K562 (cell line): ENCODE results near the gene ELMO3. TPM values are rescaled to one million over a fixed set of nuclear protein-coding genes. Genes with fewer than 3 reads are reported as not detected.

Experiments
- ATAC-seq: fragments of 200-7000 bp; cut with Tn5 transposase; 3 replicates; pipeline ENCODE4 v1.9.1; 2020; ENCODE audit warnings: moderate library complexity
- BruUV-seq: library from RNA; stranded (reverse); fragments of 400-500 nt; replicated peaks from 2 replicates; lab custom pipeline; 2021; lab: Mats Ljungman, UMichigan
- CTCF ChIA-PET: fragments of 300-600 bp; formaldehyde crosslinking; extraction: SDS; loops from one replicate; lab custom pipeline; 2021; ENCODE audit warnings: low intra/inter-chr PET ratio; lab: Yijun Ruan, JAX
- POLR2A ChIA-PET: fragments of 300-600, 350-650 bp; sonication (Branson Sonifier 250); formaldehyde crosslinking; extraction: SDS; loops from one replicate; lab custom pipeline; 2021; ENCODE audit warnings: antibody characterized with exemption, inconsistent platforms; lab: Yijun Ruan, JAX
- DNase-seq, 4 experiments: peaks; one replicate each; pipeline versions ENCODE4 v3.0.0 to v3.0.0-alpha.2; 2011 to 2018; ENCODE audit warnings: low spot score in 3 of 4, mixed read lengths in 3 of 4; ENCODE audit errors: extremely low read depth in 1 of 4
- FAIRE-seq: peaks from 2 replicates; lab custom pipeline; 2011; peaks lifted over from hg19 to GRCh38; lab: Jason Lieb, UNC
- H2AFZ ChIP-seq: 2 replicates; pipeline ENCODE4 v1.6.0; 2011; ENCODE audit warnings: low read depth, low read length, control low read depth, inconsistent platforms
- H3K27ac ChIP-seq: fragments of 200-600 bp; 3 replicates; pipeline ENCODE4 v1.8.0; 2011; ENCODE audit warnings: low read depth, mild to moderate bottlenecking, control low read depth, inconsistent platforms, low read length, moderate library complexity, mixed read lengths; ENCODE audit errors: extremely low read depth
- H3K27me3 ChIP-seq, 2 experiments: fragments of 300-600 bp in 1 of 2; 2 replicates in 1 of 2; 3 replicates in 1 of 2; pipeline versions ENCODE4 v1.6.0 to v1.8.0; 2011; ENCODE audit warnings: inconsistent platforms in 2 of 2, low read length in 2 of 2, mild to moderate bottlenecking in 1 of 2, mixed read lengths in 1 of 2, moderate library complexity in 1 of 2; ENCODE audit not compliant: control insufficient read depth in 2 of 2, insufficient read depth in 2 of 2
- H3K36me3 ChIP-seq: fragments of 300-600 bp; 3 replicates; pipeline ENCODE4 v1.8.0; 2011; ENCODE audit warnings: mild to moderate bottlenecking, low read length, inconsistent platforms; ENCODE audit not compliant: control insufficient read depth, insufficient read depth
- H3K4me1 ChIP-seq, 2 experiments: fragments of 200-600 bp in 1 of 2; replicated peaks in 1 of 2; 2 replicates in 1 of 2; 3 replicates in 1 of 2; pipeline versions ENCODE4 v1.5.1 to v1.8.0; 2011; ENCODE audit warnings: inconsistent platforms in 2 of 2, low read length in 2 of 2, mild to moderate bottlenecking in 1 of 2, mixed read lengths in 1 of 2, moderate library complexity in 1 of 2; ENCODE audit not compliant: control insufficient read depth in 2 of 2, insufficient read depth in 2 of 2
- H3K4me2 ChIP-seq: 2 replicates; pipeline ENCODE4 v1.6.1; 2011; ENCODE audit warnings: low read length, control low read depth, inconsistent platforms, mixed read lengths; ENCODE audit not compliant: insufficient read depth
- H3K4me3 ChIP-seq: fragments of 200-600 bp; sonication (generic), shearing (Covaris generic); 2 replicates; pipeline ENCODE4 v1.5.1; 2016; ENCODE audit warnings: control low read depth, inconsistent platforms
- H3K79me2 ChIP-seq: fragments of 200-600 bp; 3 replicates; pipeline ENCODE4 v1.8.0; 2011; ENCODE audit warnings: low read length, inconsistent platforms; ENCODE audit not compliant: control insufficient read depth, insufficient read depth
- H3K9ac ChIP-seq, 2 experiments: 2 replicates each; pipeline versions ENCODE4 v1.6.0 to v1.6.1; 2011; ENCODE audit warnings: low read depth in 2 of 2, low read length in 2 of 2, control low read depth in 1 of 2, inconsistent platforms in 1 of 2, mild to moderate bottlenecking in 1 of 2, mixed read lengths in 1 of 2; ENCODE audit not compliant: insufficient read depth in 1 of 2
- H3K9me1 ChIP-seq: one replicate; pipeline ENCODE4 v1.6.0; 2011; ENCODE audit warnings: inconsistent platforms, mild to moderate bottlenecking, low read length, moderate library complexity; ENCODE audit not compliant: control insufficient read depth, insufficient read depth
- H3K9me3 ChIP-seq: replicated peaks from 2 replicates; pipeline ENCODE4 v1.5.1; 2011; ENCODE audit warnings: low read depth, low read length, inconsistent platforms; ENCODE audit not compliant: control insufficient read depth, insufficient read depth
- H4K20me1 ChIP-seq: replicated peaks from 2 replicates; pipeline ENCODE4 v1.6.1; 2011; ENCODE audit warnings: low read length, inconsistent platforms, mixed read lengths; ENCODE audit not compliant: control insufficient read depth, insufficient read depth
- FOSL1 ChIP-seq: fragments of 200-800 bp; sonication (Bioruptor generic); conservative IDR thresholded peaks from 2 replicates; pipeline ENCODE4 v1.6.1; 2016; ENCODE audit warnings: missing genetic modification characterization, missing compliant biosample characterization
- KDM5B ChIP-seq: fragments of 200-600 bp; sonication (generic); IDR thresholded peaks from 2 replicates; pipeline ENCODE4 v1.6.1; 2012; ENCODE audit warnings: low read depth, mild to moderate bottlenecking, moderate library complexity, low read length, control low read depth, inconsistent platforms; ENCODE audit not compliant: insufficient replicate concordance
- PRPF4 ChIP-seq: fragments of 200-400 bp; formaldehyde crosslinking; IDR thresholded peaks from one replicate; pipeline ENCODE4 v1.6.1; 2017; ENCODE audit warnings: low read length, low read depth, mild to moderate bottlenecking; ENCODE audit not compliant: insufficient read depth, poor library complexity, severe bottlenecking
- PTBP1 ChIP-seq: fragments of 200-400 bp; formaldehyde crosslinking; IDR thresholded peaks from 2 replicates; pipeline ENCODE4 v1.6.1; 2017; ENCODE audit warnings: low read depth, low read length
- ZEB2 ChIP-seq: fragments of 450-650 bp; IDR thresholded peaks from 2 replicates; pipeline ENCODE4 v1.6.1; 2016
- ZFP91 ChIP-seq: sonication (generic); formaldehyde crosslinking; IDR thresholded peaks from 2 replicates; pipeline ENCODE4 v1.8.0; 2022; ENCODE audit warnings: mild to moderate bottlenecking, missing genetic modification reagents
- ZNF133 ChIP-seq: fragments of 250-450 bp; sonication (Bioruptor Pico); IDR thresholded peaks from 2 replicates; pipeline ENCODE4 v1.4.0; 2020; ENCODE audit warnings: mild to moderate bottlenecking
- ZNF212 ChIP-seq: fragments of 450-650 bp; formaldehyde crosslinking; IDR thresholded peaks from 2 replicates; pipeline ENCODE4 v1.4.0; 2020; ENCODE audit warnings: mild to moderate bottlenecking
- ZNF436 ChIP-seq: fragments of 250-450, 450-650 bp; sonication (Bioruptor Pico); formaldehyde crosslinking; IDR thresholded peaks from 2 replicates; pipeline ENCODE4 v1.7.0; 2020; ENCODE audit warnings: mild to moderate bottlenecking
- WGBS: fragments of 100-300 bp; shearing (Covaris generic); methylation state at CpG from one replicate; pipeline ENCODE4 v1.1.6; 2016; ENCODE audit warnings: low coverage, mixed read lengths; ENCODE audit not compliant: insufficient coverage; ENCODE audit errors: missing lambda C conversion rate; 5-methylcytosine and 5-hydroxymethylcytosine counted together
- in situ Hi-C: fragments of 300-500 bp; cut with MboI; formaldehyde crosslinking; loops from 4 replicates; pipeline ENCODE4 v1.15.0; 2018; ENCODE audit warnings: inconsistent platforms, mixed read lengths
- intact Hi-C: fragments of 100-400 bp; cut with micrococcal nuclease; formaldehyde crosslinking; loops from 2 replicates; pipeline ENCODE4 v1.14.2; 2022
- polyA plus RNA-seq, 8 experiments: library from polyadenylated mRNA; depleted of rRNA in 4 of 8; stranded (reverse) in 5 of 8; unstranded in 3 of 8; fragments of >200 nt; fragmentation: Nextera tagmentation in 2 of 8; fragmentation: Illumina TruSeq in 1 of 8; extraction: Ambion mirVana in 2 of 8; extraction: Trizol in 1 of 8; gene quantifications; 2 replicates each; pipeline versions ENCODE4 v1.2.1 to v1.2.3, GENCODE V29; 2011 to 2014; ENCODE audit warnings: inconsistent platforms in 1 of 8, missing spikeins in 1 of 8
- total RNA-seq, 7 experiments: library from RNA; depleted of rRNA in 6 of 7; stranded (reverse); fragments of >200 nt in 6 of 7; fragmentation: Illumina TruSeq in 2 of 7; extraction: Trizol in 2 of 7; gene quantifications; 2 replicates each; pipeline versions ENCODE4 v1.2.1 to v1.2.3, GENCODE V29; 2011 to 2021; ENCODE audit warnings: low replicate concordance in 1 of 7
- TF ChIP-seq, protein P1 (sequence below), 3 experiments: IDR thresholded peaks in 2 of 3; conservative IDR thresholded peaks in 1 of 3; 2 replicates each; pipeline ENCODE4 v1.5.1; 2011 to 2012; ENCODE audit warnings: low read length in 3 of 3, mild to moderate bottlenecking in 3 of 3, control low read depth in 2 of 3, improper control_type of control experiment in 1 of 3, inconsistent platforms in 1 of 3, low read depth in 1 of 3, mixed read lengths in 1 of 3, moderate library complexity in 1 of 3; ENCODE audit not compliant: insufficient read depth in 2 of 3
- TF ChIP-seq, protein P2 (sequence below): sonication (generic); formaldehyde crosslinking; IDR thresholded peaks from 2 replicates; pipeline ENCODE4 v1.5.0; 2020; ENCODE audit warnings: missing genetic modification reagents

The ELMO3 gene
- total and polyA plus RNA-seq, 9 of the 15 experiments (the other 6 are each of a cell fraction or from before 2014, with no cell fraction given) = 0.04 to 5.1 (median 1.5) TPM

- H3K36me3 ChIP-seq = peaks cover 20% of the 10 kb centered on the region; the same call in 2 of the 3 replicates
- H3K4me3 ChIP-seq = peak overlapping the region; percentile 88
- peak overlapping the region; percentile 68 for H3K27ac ChIP-seq
- peak; percentile 47 for ATAC-seq
- H3K4me2 ChIP-seq = peak overlapping the region; percentile 91
- H3K9ac ChIP-seq = peak overlapping the region; percentile 79 to 96
- in situ Hi-C loops = no loop called here
- H3K27me3 ChIP-seq = no peaks in the 10 kb centered on the region
- peak in 2 of 4 experiments; percentile 67 to 68 for DNase-seq
- intact Hi-C loops = loop anchor here (1.0 to 10.0 kb wide), 5 partner anchors 54 to 294 kb away; partner anchors contain the start of genes CBFB, E2F4 and MATCAP1
- 0% methylated on average over 21 of the region's 26 CpGs for whole genome bisulfite sequencing
- H3K79me2 ChIP-seq = peaks cover 53% of the 10 kb centered on the region
- CTCF ChIA-PET = interaction anchor here (0.6 to 1.2 kb wide), 2 partner anchors 62 to 90 kb away, joined by 3 to 4 read pairs; no protein-coding TSS in a partner anchor
- H4K20me1 ChIP-seq = no peaks in the 10 kb centered on the region
- no peaks in the 10 kb centered on the region for H3K9me3 ChIP-seq
- POLR2A ChIA-PET = interaction anchor here (0.6 to 1.1 kb wide), 3 partner anchors 14 to 375 kb away, joined by 3 to 4 read pairs (median 3); no protein-coding TSS in a partner anchor
- FAIRE-seq = peak; percentile 75
- TSS peak; percentile 46 for BruUV-seq
- peak overlapping the region; percentile 82 for H2AFZ ChIP-seq
- peaks cover 54 to 73% of the 10 kb centered on the region in 2 experiments for H3K4me1 ChIP-seq
- H3K9me1 ChIP-seq = no peaks in the 10 kb centered on the region
- 0 out of 2 replicates have a peak, but pooled peaks have one; percentile 25 for TF ChIP-seq ZNF212 (CRISPR knock-in tag)
- TF ChIP-seq PRPF4 = no peak
- TF ChIP-seq ZNF436 = 0 out of 2 replicates have a peak, but pooled peaks have one; percentile 19
- TF ChIP-seq ZFP91 (CRISPR knock-in tag) = no peak
- TF ChIP-seq, protein P1, sequence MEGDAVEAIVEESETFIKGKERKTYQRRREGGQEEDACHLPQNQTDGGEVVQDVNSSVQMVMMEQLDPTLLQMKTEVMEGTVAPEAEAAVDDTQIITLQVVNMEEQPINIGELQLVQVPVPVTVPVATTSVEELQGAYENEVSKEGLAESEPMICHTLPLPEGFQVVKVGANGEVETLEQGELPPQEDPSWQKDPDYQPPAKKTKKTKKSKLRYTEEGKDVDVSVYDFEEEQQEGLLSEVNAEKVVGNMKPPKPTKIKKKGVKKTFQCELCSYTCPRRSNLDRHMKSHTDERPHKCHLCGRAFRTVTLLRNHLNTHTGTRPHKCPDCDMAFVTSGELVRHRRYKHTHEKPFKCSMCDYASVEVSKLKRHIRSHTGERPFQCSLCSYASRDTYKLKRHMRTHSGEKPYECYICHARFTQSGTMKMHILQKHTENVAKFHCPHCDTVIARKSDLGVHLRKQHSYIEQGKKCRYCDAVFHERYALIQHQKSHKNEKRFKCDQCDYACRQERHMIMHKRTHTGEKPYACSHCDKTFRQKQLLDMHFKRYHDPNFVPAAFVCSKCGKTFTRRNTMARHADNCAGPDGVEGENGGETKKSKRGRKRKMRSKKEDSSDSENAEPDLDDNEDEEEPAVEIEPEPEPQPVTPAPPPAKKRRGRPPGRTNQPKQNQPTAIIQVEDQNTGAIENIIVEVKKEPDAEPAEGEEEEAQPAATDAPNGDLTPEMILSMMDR (IDR thresholded peaks at IDR 0.05 in 2 of 3, conservative IDR thresholded peaks at IDR 0.05 in 1 of 3; ENCODE audit: insufficient read depth in 2 of 3, low read depth in 1 of 3, low read length in 3 of 3) = peak in 1 of 3 experiments; percentile 22; a peak in 1 of 6 replicates
- TF ChIP-seq, protein P2, sequence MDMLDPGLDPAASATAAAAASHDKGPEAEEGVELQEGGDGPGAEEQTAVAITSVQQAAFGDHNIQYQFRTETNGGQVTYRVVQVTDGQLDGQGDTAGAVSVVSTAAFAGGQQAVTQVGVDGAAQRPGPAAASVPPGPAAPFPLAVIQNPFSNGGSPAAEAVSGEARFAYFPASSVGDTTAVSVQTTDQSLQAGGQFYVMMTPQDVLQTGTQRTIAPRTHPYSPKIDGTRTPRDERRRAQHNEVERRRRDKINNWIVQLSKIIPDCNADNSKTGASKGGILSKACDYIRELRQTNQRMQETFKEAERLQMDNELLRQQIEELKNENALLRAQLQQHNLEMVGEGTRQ (CRISPR knock-in tag) = 0 out of 2 replicates have a peak, but pooled peaks have one; percentile 1
- 0 out of 2 replicates have a peak, but pooled peaks have one; percentile 41 for TF ChIP-seq ZNF133 (CRISPR knock-in tag)
- 0 out of 2 replicates have a peak, but pooled peaks have one; percentile 15 for TF ChIP-seq PTBP1
- 0 out of 2 replicates have a peak, but pooled peaks have one; percentile 32 for TF ChIP-seq FOSL1
- TF ChIP-seq ZEB2 = peak; percentile 70; the same call in 1 of the 2 replicates
- peak; percentile 0 for TF ChIP-seq KDM5B
Measured at GRCh38 chr16:67246756-67247191, 47.8 kb downstream of the ELMO3 start.
